IPS-15b (cell line): ENCODE measurements around the gene SZT2.

ENCODE experiments used
- H3K27me3 ChIP-seq: one replicate; pipeline ENCODE4 v1.6.1; 2013; ENCODE audit warnings: low read length; ENCODE audit not compliant: control insufficient read depth, insufficient read depth
- H3K36me3 ChIP-seq: one replicate; pipeline ENCODE4 v1.6.1; 2013; ENCODE audit warnings: low read length; ENCODE audit not compliant: control insufficient read depth, insufficient read depth
- H3K4me1 ChIP-seq: one replicate; pipeline ENCODE4 v1.6.1; 2013; ENCODE audit warnings: mild to moderate bottlenecking, low read length; ENCODE audit not compliant: control insufficient read depth, insufficient read depth
- H3K4me3 ChIP-seq: one replicate; pipeline ENCODE4 v1.5.1; 2013; ENCODE audit warnings: low read depth, low read length
- H3K9ac ChIP-seq: one replicate; pipeline ENCODE4 v1.6.1; 2013; ENCODE audit warnings: low read depth, mild to moderate bottlenecking, low read length
- H3K9me3 ChIP-seq: one replicate; pipeline ENCODE4 v1.6.1; 2013; ENCODE audit warnings: mild to moderate bottlenecking, low read length; ENCODE audit not compliant: control insufficient read depth, insufficient read depth

The SZT2 gene

GRCh38 chr1:43389326-43390313 lies at the start of gene SZT2, which contains the start of gene MED8:
SZT2 (plus strand) TSS chr1:43389899; CDS start chr1:43389969, 70 bp downstream.
MED8 (minus strand) TSS chr1:43389800; CDS start chr1:43389764, 36 bp downstream.
- Histone ChIP-seq H3K9me3 (no peaks in the 10 kb centered on the region), H3K27me3 (no peaks in the 10 kb centered on the region), H3K4me1 (peaks cover 4% of the 10 kb centered on the region), H3K9ac (peak within 1 kb of the TSS; percentile 79), H3K4me3 (peak within 1 kb of the TSS; percentile 93), H3K36me3 (peaks cover 17% of the 10 kb centered on the region)

- Histone ChIP-seq H3K4me1 (no peaks in the 10 kb centered on the region), H3K4me3 (no peak overlapping the region), H3K9me3 (no peaks in the 10 kb centered on the region), H3K36me3 (no peaks in the 10 kb centered on the region), H3K27me3 (no peaks in the 10 kb centered on the region), H3K9ac (no peak overlapping the region)
Observed at GRCh38 chr1:43340559-43340958, 49.1 kb upstream of the SZT2 start.

DNA sequence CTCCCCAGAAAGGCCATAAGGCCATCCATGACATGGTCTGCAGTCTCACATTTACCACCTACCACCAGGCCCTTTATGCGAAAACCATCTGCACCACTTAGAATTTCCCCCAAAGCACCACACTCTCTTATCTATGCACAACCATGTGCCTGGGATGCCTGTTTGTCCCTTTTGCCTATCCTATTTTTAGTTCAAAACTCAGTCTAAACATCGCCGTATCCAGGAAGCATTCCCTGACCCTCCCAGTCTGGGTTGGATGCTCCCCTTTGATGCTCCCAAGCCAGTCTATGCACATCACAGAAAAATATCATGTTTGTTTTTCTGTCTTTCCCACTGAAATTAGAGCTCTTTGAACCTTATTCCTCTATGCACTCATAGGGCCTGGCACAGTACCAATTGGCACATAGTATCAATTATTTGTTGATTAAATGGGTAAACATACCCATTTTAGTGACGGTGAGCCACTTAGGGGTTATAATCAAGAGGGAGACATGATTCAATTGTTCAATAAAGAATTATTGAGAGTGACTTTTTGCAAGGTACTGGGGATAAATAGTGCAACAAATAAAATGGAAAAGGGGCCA lies 45.3 kb upstream of the SZT2 start:
- Histone ChIP-seq H3K4me1 (peaks cover 2% of the 10 kb centered on the region), H3K9me3 (no peaks in the 10 kb centered on the region), H3K4me3 (no peak overlapping the region), H3K36me3 (no peaks in the 10 kb centered on the region), H3K27me3 (peaks cover 21% of the 10 kb centered on the region), H3K9ac (no peak overlapping the region)

DNA sequence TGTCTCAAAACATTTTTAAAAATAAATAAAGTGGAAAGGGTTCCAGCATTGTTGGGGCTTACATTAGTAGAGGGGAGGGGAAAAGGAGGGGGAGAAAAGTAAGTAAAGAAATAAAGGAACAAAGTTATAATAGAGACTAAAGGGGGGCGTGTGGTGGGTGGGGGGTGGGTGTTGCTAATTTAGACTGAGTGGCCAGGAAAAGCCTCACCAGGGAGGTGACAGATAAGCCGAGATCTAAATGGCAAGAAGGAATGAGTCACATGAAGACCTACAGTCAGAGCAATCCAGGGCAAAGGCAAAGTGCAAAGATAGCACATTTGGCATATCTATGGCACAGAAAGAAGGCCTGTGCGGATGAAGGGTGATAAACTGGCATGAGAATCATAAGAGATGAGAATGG lies 44.6 kb upstream of the SZT2 start:
- Histone ChIP-seq H3K9ac (no peak overlapping the region), H3K36me3 (no peaks in the 10 kb centered on the region), H3K9me3 (no peaks in the 10 kb centered on the region), H3K4me3 (no peak overlapping the region), H3K27me3 (peaks cover 21% of the 10 kb centered on the region), H3K4me1 (peaks cover 7% of the 10 kb centered on the region)

- no peak overlapping the region for H3K9ac ChIP-seq
- H3K9me3 ChIP-seq, result no peaks in the 10 kb centered on the region
- H3K27me3 ChIP-seq, result peaks cover 21% of the 10 kb centered on the region
- no peaks in the 10 kb centered on the region for H3K36me3 ChIP-seq
- H3K4me3 ChIP-seq, result no peak overlapping the region
- H3K4me1 ChIP-seq, result peaks cover 10% of the 10 kb centered on the region
Observed at GRCh38 chr1:43346636-43347035, 43.1 kb upstream of the SZT2 start.

- Histone ChIP-seq H3K4me3 (peak overlapping the region; percentile 95), H3K9me3 (no peaks in the 10 kb centered on the region), H3K9ac (peak overlapping the region; percentile 65), H3K4me1 (peaks cover 10% of the 10 kb centered on the region), H3K36me3 (no peaks in the 10 kb centered on the region), H3K27me3 (peaks cover 21% of the 10 kb centered on the region)
Observed at GRCh38 chr1:43348343-43348808, 41.3 kb upstream of the SZT2 start.

- H3K27me3 ChIP-seq, result peaks cover 21% of the 10 kb centered on the region
- H3K9me3 ChIP-seq, result no peaks in the 10 kb centered on the region
- H3K4me1 ChIP-seq, result peaks cover 10% of the 10 kb centered on the region
- no peaks in the 10 kb centered on the region for H3K36me3 ChIP-seq
- H3K9ac ChIP-seq, result peak overlapping the region; percentile 92
- peak overlapping the region; percentile 95 for H3K4me3 ChIP-seq
Observed at GRCh38 chr1:43348809-43349593, 40.7 kb upstream of the SZT2 start.

GRCh38 chr1:43349594-43350306 lies 39.9 kb upstream of the SZT2 start:
- peaks cover 10% of the 10 kb centered on the region for H3K4me1 ChIP-seq
- peak overlapping the region; percentile 85 for H3K9ac ChIP-seq
- no peaks in the 10 kb centered on the region for H3K9me3 ChIP-seq
- peaks cover 21% of the 10 kb centered on the region for H3K27me3 ChIP-seq
- no peaks in the 10 kb centered on the region for H3K36me3 ChIP-seq
- peak overlapping the region; percentile 95 for H3K4me3 ChIP-seq

GRCh38 chr1:43350976-43351375 lies 38.7 kb upstream of the SZT2 start:
- H3K27me3 ChIP-seq, result peaks cover 21% of the 10 kb centered on the region
- H3K4me1 ChIP-seq, result peaks cover 10% of the 10 kb centered on the region
- H3K4me3 ChIP-seq, result no peak overlapping the region
- H3K9ac ChIP-seq, result no peak overlapping the region
- no peaks in the 10 kb centered on the region for H3K9me3 ChIP-seq
- H3K36me3 ChIP-seq, result no peaks in the 10 kb centered on the region

- Histone ChIP-seq H3K9me3 (no peaks in the 10 kb centered on the region), H3K9ac (no peak overlapping the region), H3K4me3 (no peak overlapping the region), H3K4me1 (peaks cover 10% of the 10 kb centered on the region), H3K27me3 (peaks cover 17% of the 10 kb centered on the region), H3K36me3 (no peaks in the 10 kb centered on the region)
Observed at GRCh38 chr1:43351421-43352350, 38.0 kb upstream of the SZT2 start.
